NAMALWA (cell line): ENCODE data around the gene MRTFB.

Experiments
- DNase-seq: peaks from one replicate; pipeline ENCODE4 v3.0.0-alpha.2; 2015; ENCODE audit warnings: low spot score

The MRTFB gene

DNA sequence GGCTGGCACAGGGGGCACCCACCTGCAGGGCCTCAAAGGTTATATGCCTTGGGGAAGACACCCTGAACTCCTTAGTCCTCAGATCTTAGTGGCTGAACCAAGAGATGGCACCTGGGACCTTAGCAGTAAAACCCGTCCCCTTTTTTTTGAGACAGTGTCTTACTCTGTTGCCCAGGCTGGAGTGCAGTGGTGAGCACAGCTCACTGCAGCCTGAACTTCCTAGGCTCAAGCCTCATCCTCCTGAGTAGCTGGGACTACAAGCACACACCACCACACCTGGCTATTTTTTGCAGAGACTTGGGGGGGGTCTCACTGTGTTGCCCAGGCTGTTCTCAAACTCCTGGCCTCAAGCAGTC, 237.2 kb downstream of the MRTFB start:
- DNase-seq = peak; percentile 44

DNA sequence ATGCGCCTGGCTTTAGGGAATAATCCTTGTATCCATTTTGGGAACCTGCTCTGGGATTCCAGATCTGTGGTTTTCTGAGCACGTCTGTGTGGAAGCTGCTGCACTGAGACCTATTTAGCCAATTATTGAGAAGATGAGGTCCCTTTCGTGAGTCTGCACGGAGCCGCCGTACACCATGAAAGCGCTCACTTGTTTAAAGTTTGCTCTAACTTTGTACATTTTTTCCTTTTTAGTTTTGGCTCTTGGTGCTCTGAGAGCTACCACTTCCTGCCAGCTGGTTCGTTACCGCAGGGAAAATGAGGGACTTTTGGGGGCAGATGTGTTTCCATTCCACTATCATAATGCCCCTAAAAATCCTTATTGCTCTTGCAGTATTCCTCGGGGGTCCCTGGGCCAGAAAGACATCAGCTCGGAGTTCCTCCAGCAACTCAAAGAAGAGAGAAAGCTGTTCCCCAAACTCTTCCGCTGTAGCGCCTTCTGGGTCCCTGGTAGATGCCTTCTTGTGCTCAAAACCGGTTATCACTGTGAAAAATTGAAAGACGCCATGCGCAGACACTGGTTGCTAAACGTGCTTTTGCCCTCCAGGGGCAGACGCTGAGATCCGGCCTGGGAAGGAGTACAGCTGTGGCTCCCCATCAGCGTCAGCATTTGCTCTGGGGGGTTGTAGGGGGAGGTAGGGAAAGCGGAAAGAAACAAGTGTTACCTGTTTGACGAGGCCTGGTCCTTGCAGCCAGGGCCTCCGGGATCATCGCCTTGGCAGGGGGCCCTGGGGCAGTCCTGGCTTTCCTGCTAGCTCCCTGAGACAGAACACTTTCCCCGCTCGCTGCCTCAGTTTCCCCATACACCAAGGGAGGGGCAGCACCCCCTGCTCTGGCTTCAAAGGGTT, 238.1 kb downstream of the MRTFB start:
- peak; percentile 82 for DNase-seq

- no peak for DNase-seq
Observed at GRCh38 chr16:14309906-14310305, 238.8 kb downstream of the MRTFB start.

- peak; percentile 56 for DNase-seq
Observed at GRCh38 chr16:14310519-14310991, 239.4 kb downstream of the MRTFB start.

DNA sequence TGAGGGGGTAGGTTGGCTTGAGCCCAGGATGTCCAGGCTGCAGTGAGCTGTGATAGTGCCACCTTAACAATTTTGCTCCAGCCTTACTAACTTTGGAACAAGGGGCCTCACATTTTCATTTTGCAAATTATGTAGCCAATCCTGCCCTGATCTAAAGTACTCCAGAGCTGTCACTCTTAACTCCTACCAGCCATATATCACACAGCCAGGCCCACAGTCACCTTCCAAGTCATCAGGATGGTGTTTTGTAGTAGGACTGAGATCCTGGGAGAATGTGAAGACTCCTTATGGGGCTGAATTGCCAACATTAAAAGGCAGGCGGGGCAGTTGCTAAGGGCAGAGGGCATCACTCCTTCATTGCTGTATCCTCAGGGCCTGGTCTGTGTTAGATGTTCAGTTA, 243.0 kb downstream of the MRTFB start:
- no peak for DNase-seq

- no peak for DNase-seq
Observed at GRCh38 chr16:14315683-14316320, 244.7 kb downstream of the MRTFB start.
